NOMO-1 treated with DMSO at 0.1 percent for 48 hours (cell line): Measurements from ENCODE around the gene C10orf143.
"Not testable (repeated sequence)": the region's sequence is repeated elsewhere in the genome, so short reads cannot be mapped to it uniquely, and the experiment has no call there.

Experiments
- DNase-seq: peaks from one replicate; lab custom pipeline; 2025; ENCODE audit not compliant: unreplicated experiment; lab: John Stamatoyannopoulos, UW

The C10orf143 gene

GRCh38 chr10:130110246-130111112, at the start of gene C10orf143:
Gene C10orf143 (minus strand): TSS chr10:130110830. CDS start chr10:130110772, 58 bp downstream.
- peak; percentile 92 for DNase-seq

- DNase-seq = no peak
These were observed 48.7 kb upstream of the C10orf143 start for GRCh38 chr10:130159192-130159794.

- no peak for DNase-seq
These were observed 35.4 kb upstream of the C10orf143 start for GRCh38 chr10:130146042-130146441.

GRCh38 chr10:130141878-130142277, 31.2 kb upstream of the C10orf143 start:
- no peak for DNase-seq

GRCh38 chr10:130141460-130141859, 30.8 kb upstream of the C10orf143 start:
- no peak for DNase-seq

- DNase-seq = no peak
These were observed 30.4 kb upstream of the C10orf143 start for GRCh38 chr10:130141038-130141437.

GRCh38 chr10:130140425-130140824, 29.8 kb upstream of the C10orf143 start:
- DNase-seq = no peak

- no peak for DNase-seq
These were observed 27.8 kb upstream of the C10orf143 start for GRCh38 chr10:130138479-130138866.

GRCh38 chr10:130137659-130138478, 27.2 kb upstream of the C10orf143 start:
- DNase-seq = no peak

GRCh38 chr10:130137090-130137448, 26.4 kb upstream of the C10orf143 start:
- DNase-seq = no peak

- DNase-seq = peak; percentile 81
These were observed 25.8 kb upstream of the C10orf143 start, which contains the start of gene GLRX3 for GRCh38 chr10:130136226-130137089. Gene GLRX3 (plus strand): TSS chr10:130136391. CDS start chr10:130136421, 30 bp downstream.

- DNase-seq = no peak
These were observed 25.1 kb upstream of the C10orf143 start for GRCh38 chr10:130135676-130136225.

- no peak for DNase-seq
These were observed 18.3 kb upstream of the C10orf143 start for GRCh38 chr10:130128922-130129321.

GRCh38 chr10:130128062-130128781, 17.6 kb upstream of the C10orf143 start:
- DNase-seq = no peak

GRCh38 chr10:130127364-130128061, 16.9 kb upstream of the C10orf143 start:
- peak; percentile 8 for DNase-seq

GRCh38 chr10:130121486-130122079, 11.0 kb upstream of the C10orf143 start:
- DNase-seq = no peak

GRCh38 chr10:130117535-130117934, 6.9 kb upstream of the C10orf143 start:
- DNase-seq = not testable (repeated sequence)

GRCh38 chr10:130116942-130117341, 6.3 kb upstream of the C10orf143 start:
- not testable (repeated sequence) for DNase-seq

- no peak for DNase-seq
These were observed 2.2 kb upstream of the C10orf143 start for GRCh38 chr10:130112821-130113220.
